HTR-8/SVneo (cell line): ENCODE measurements around the gene P2RY12.

Experiments used
- DNase-seq: peaks from one replicate; pipeline ENCODE4 v3.0.0; 2011; ENCODE audit warnings: low spot score, mixed read lengths; ENCODE audit not compliant: insufficient read length
- FAIRE-seq: peaks from 2 replicates; lab custom pipeline; 2011; peaks lifted over from hg19 to GRCh38; lab: Jason Lieb, UNC

The P2RY12 gene

GRCh38 chr3:151351219-151351618, 33.3 kb downstream of the P2RY12 start:
- FAIRE-seq = no peak
- DNase-seq = no peak

- FAIRE-seq = no peak
Measured at GRCh38 chr3:151350656-151351055, 33.9 kb downstream of the P2RY12 start.

DNA sequence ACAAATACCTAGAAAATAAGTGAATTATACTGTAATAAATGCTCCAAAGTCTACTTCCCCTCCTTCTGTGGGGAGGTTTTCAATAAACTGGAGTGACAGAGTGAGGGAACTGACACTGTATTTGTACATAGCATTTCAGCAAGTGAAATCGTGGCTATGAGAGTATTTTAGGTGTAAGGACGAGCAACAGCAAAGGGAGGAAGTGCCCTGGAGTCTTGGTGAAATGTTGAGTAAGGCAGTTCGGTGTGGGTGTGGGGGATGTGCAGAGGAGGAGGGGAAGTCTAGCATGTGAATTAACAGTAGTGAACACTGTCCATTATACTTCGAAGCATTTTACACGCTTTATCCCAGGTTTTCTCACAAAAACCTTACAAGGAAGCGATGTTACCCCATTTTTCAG, 37.1 kb downstream of the P2RY12 start:
- FAIRE-seq = peak; percentile 40
- DNase-seq = no peak

More at GRCh38 chr3:151350656-151351055, 33.9 kb downstream of the P2RY12 start:
- DNase-seq = no peak

DNA sequence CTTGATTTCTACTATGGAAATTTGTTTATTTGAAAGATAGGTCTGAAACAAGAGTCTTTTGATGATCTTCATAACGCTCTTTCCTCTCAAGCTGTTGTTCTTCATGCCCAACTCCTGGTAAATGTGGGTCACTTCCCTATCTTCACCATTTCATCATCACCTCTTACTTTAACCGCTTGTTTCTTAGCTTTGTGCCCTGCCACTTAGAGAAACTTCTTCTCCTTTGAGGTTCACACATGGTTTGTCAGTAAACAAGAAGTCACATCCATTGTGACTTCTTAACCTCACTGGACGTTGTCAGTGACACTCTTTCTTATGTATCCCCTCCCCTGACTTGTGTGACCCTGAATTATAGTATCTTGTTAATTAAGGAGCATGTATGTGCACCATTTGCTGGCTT, 38.3 kb downstream of the P2RY12 start:
- no peak for DNase-seq
- FAIRE-seq = no peak

- FAIRE-seq (no peak), DNase-seq (peak; percentile 9)
Measured at GRCh38 chr3:151345859-151346258, 38.7 kb downstream of the P2RY12 start.

- DNase-seq (no peak), FAIRE-seq (no peak)
Measured at GRCh38 chr3:151331696-151332095, 52.9 kb downstream of the P2RY12 start.

DNA sequence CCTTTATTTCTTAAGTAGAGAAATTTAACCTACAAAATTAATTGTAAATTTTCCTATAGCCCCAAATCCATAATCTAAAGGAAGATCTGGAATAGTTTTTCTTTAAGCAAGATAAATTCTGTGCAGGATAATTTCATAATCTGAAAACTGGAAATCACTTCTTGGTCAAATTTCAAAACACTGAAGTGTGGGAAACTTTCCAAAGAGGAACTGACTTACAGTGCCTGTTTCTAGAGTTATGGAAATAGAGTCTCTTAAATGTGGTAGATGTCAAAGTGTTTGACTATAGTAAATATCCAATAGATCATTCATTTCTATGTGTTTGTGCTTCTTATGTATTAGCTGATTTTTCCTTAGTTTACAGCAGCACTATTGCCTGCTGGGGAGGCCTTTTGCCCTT, 53.7 kb downstream of the P2RY12 start:
- no peak for DNase-seq
- no peak for FAIRE-seq

GRCh38 chr3:151330379-151330778, 54.2 kb downstream of the P2RY12 start:
- no peak for FAIRE-seq
- no peak for DNase-seq

DNA sequence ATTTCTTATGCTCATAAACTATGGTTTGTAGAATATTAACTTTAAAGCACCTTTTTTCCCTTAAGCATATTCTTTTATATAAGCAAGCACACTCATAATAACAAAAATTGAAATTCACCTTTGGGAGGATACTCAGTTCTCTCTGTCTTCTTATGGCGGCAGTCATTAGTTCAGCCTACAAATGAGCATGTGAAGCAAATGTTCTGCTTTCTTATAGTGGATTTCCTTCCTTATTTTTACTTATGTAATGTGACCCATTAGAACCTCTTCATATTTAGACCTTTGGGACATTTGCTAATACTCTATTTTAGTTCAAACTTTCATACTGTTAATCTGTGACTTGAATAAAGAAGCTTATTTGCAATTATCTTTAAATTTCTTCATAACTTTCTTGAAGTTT, 55.2 kb downstream of the P2RY12 start, which contains the start of gene P2RY13:
Gene P2RY13, minus strand, starts transcription at position 187 of the 400 bp plus-strand sequence. Its CDS starts 21 bp downstream, at position 166.
- DNase-seq (no peak), FAIRE-seq (no peak)

- DNase-seq (no peak), FAIRE-seq (no peak)
Measured at GRCh38 chr3:151328298-151328995, 56.1 kb downstream of the P2RY12 start.

DNA sequence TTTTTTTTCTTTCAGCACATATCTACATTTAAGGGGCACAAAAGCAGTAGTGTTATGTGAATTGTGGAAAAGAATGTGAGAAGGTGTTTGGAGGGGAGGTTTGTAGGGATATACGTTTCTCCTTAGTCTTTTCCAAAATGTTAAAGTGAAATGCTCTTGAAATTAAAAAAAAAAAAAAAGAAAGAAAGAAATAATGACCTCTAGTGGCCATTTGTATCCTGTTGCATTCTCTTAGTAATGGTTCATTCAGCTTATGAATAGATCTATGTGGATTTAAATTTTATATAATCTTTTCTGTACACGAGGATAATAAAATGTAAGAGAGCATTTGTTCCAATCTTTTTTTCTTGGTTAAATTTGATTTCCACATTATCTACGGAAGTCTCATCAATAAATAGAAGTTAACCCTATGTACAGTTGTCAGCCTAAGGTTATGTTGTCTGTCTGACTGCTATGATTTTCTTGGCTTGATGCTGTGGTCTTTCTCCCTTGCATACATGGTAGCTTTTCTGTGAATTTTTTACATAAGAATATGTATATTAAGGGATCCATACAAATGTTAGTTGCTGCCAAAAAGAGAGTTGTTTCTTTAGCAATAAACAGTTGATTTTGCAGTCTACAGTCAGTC, 56.9 kb downstream of the P2RY12 start:
- no peak for DNase-seq
- no peak for FAIRE-seq

DNA sequence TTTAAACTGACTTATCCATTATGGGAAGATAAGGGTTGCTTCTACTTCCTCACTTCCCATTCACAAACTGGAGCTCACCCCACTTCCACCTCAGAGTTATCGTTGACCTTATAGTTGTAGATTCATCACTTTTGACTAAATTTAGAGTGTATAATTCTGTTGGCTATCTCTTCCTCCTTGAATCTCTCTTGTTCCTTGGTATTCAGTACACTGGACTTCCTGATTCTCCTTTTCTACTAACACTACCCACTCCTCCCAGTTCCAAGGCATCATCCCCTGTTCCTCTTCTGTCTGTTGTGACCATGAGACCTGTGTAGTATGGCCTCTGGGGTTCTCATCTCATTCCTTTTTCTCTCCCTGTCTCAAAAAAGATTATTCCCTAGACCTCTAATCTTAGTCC, 62.0 kb downstream of the P2RY12 start:
- FAIRE-seq (no peak), DNase-seq (no peak)

DNA sequence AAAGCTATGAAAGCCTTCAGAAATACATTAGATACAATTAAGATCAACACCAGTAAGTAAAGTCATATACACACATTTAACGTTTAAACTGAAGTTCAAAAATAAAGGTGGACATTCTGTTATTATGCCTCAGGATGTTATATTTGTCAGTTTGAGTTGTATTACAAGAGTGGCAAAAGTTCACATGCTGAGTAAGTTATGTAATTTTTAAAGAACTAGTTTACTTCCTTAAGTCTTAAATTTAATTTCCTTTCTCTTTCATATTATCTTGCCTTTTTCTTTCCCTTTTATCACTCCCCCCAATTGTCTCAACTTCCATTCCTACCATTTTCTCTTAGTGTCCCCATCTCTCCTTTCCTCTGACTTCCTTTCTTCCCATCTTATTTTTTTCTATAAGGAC, 63.0 kb downstream of the P2RY12 start:
- no peak for FAIRE-seq
- no peak for DNase-seq

GRCh38 chr3:151320131-151320530, 64.4 kb downstream of the P2RY12 start:
- DNase-seq (no peak), FAIRE-seq (no peak)

GRCh38 chr3:151319628-151320027, 64.9 kb downstream of the P2RY12 start:
- DNase-seq = no peak
- no peak for FAIRE-seq

DNA sequence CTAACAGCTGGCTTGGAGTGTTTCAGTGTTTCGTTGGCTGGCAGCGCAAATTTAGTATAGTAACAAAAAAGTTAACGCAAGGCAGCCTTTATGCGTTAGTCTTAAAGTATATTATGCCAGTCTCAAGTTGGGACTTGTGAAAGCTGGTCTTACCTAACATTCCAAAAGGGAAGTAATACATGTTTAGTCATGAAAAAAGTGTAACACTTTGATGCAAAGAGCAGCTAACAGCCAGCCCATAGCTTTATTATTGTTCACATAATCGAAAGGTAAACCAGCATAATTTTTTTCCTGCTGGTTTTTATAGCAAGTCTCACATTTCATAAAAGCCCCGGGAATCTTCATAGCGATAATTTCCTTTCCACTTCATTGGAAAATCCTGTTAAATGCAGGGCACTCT, 65.6 kb downstream of the P2RY12 start:
- FAIRE-seq = no peak

GRCh38 chr3:151318313-151318712, 66.2 kb downstream of the P2RY12 start:
- no peak for FAIRE-seq
- DNase-seq = no peak

More for the DNA sequence above, 65.6 kb downstream of the P2RY12 start:
- DNase-seq = no peak

- no peak for FAIRE-seq
- DNase-seq = no peak
Measured at GRCh38 chr3:151316267-151316991, 68.1 kb downstream of the P2RY12 start, which contains the start of gene GPR87. GPR87 (minus strand) TSS chr3:151316820; CDS start chr3:151300100, 16,720 bp downstream.

GRCh38 chr3:151315846-151316245, 68.7 kb downstream of the P2RY12 start:
- no peak for DNase-seq
- FAIRE-seq = no peak

DNA sequence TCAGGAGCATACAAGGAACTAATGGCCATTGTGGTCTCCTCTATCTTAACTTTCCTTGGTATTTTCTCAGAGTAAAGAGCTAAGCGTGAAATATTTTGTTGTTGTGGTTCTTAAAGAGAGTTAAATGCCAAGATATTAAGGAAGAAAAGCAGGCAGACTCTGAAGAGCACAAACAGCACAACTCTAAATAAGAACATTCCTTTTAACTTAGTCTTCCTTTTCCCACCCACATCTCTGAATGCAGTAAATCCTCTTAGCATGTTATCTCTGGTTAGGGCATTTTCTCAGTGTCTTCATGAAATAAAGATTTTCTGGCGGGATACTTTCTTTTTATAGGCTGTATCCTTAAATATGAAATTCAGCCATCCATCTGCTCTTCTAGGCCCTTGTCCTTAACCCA, 69.4 kb downstream of the P2RY12 start:
- no peak for DNase-seq

GRCh38 chr3:151314593-151314992, 70.0 kb downstream of the P2RY12 start:
- DNase-seq (no peak), FAIRE-seq (no peak)

More for the DNA sequence above, 69.4 kb downstream of the P2RY12 start:
- no peak for FAIRE-seq
